GM12878 (cell line): ENCODE data around the gene IL6R. TPM values are rescaled to one million over a fixed set of nuclear protein-coding genes. Genes with fewer than 3 reads are reported as not detected.

Source experiments
- BCL11A ChIP-seq: IDR thresholded peaks from 2 replicates; pipeline ENCODE4 v1.6.1; 2011; ENCODE audit warnings: low read depth, low read length
- BCL3 ChIP-seq: IDR thresholded peaks from 2 replicates; pipeline ENCODE4 v1.6.1; 2011; ENCODE audit warnings: borderline replicate concordance, low read depth, mild to moderate bottlenecking, moderate library complexity, low read length; ENCODE audit not compliant: insufficient read depth, poor library complexity, severe bottlenecking
- CHD1 ChIP-seq: IDR thresholded peaks from 2 replicates; pipeline ENCODE4 v1.6.1; 2012; ENCODE audit warnings: low read depth, low read length, improper control_type of control experiment
- GABPA ChIP-seq: IDR thresholded peaks from 2 replicates; pipeline ENCODE4 v1.6.1; 2014; ENCODE audit warnings: antibody characterized with exemption, low read depth, mild to moderate bottlenecking, inconsistent platforms
- GATAD2B ChIP-seq: fragments of 450-650 bp; conservative IDR thresholded peaks from 2 replicates; pipeline ENCODE4 v1.6.1; 2017; ENCODE audit warnings: low read depth, mild to moderate bottlenecking, moderate library complexity
- HDGF ChIP-seq: fragments of 450-650 bp; IDR thresholded peaks from 2 replicates; pipeline ENCODE4 v1.6.1; 2016; ENCODE audit warnings: antibody characterized with exemption
- IRF3 ChIP-seq: fragments of 450-650 bp; IDR thresholded peaks from 2 replicates; pipeline ENCODE4 v1.6.1; 2014; ENCODE audit warnings: mild to moderate bottlenecking
- NFXL1 ChIP-seq: fragments of 450-650 bp; IDR thresholded peaks from 2 replicates; pipeline ENCODE4 v1.6.1; 2017; ENCODE audit warnings: antibody characterized with exemption, mild to moderate bottlenecking, borderline replicate concordance
- NFYB ChIP-seq: IDR thresholded peaks from 2 replicates; pipeline ENCODE4 v1.6.1; 2011; ENCODE audit warnings: low read depth, mild to moderate bottlenecking, low read length, improper control_type of control experiment, moderate library complexity; ENCODE audit not compliant: insufficient read depth
- NKRF ChIP-seq: fragments of 450-650 bp; conservative IDR thresholded peaks from 2 replicates; pipeline ENCODE4 v1.6.1; 2017; ENCODE audit warnings: mild to moderate bottlenecking, moderate library complexity
- NR2C1 ChIP-seq: fragments of 450-650 bp; IDR thresholded peaks from 2 replicates; pipeline ENCODE4 v1.6.1; 2017; ENCODE audit warnings: antibody characterized with exemption, mild to moderate bottlenecking, moderate library complexity
- POLR2A ChIP-seq: IDR thresholded peaks from 2 replicates; pipeline ENCODE4 v1.6.1; 2011; ENCODE audit warnings: low read depth, mild to moderate bottlenecking, low read length
- RAD51 ChIP-seq: fragments of 450-650 bp; IDR thresholded peaks from 2 replicates; pipeline ENCODE4 v1.6.1; 2016; ENCODE audit warnings: moderate library complexity, mild to moderate bottlenecking, inconsistent platforms
- RUNX3 ChIP-seq: IDR thresholded peaks from 2 replicates; pipeline ENCODE4 v1.6.1; 2012; ENCODE audit warnings: low read length, inconsistent platforms
- SIN3A ChIP-seq: IDR thresholded peaks from 2 replicates; pipeline ENCODE4 v1.6.1; 2012; ENCODE audit warnings: low read depth, low read length, improper control_type of control experiment
- SIX5 ChIP-seq: IDR thresholded peaks from 2 replicates; pipeline ENCODE4 v1.6.1; 2011; ENCODE audit warnings: mild to moderate bottlenecking, low read depth, low read length, moderate library complexity; ENCODE audit not compliant: severe bottlenecking
- SKIL ChIP-seq: fragments of 450-650 bp; IDR thresholded peaks from 2 replicates; pipeline ENCODE4 v1.6.1; 2017; ENCODE audit warnings: mild to moderate bottlenecking, low read depth, inconsistent platforms; ENCODE audit not compliant: poor library complexity, severe bottlenecking
- SMC3 ChIP-seq: IDR thresholded peaks from 2 replicates; pipeline ENCODE4 v1.6.1; 2011; ENCODE audit warnings: low read length, improper control_type of control experiment, borderline replicate concordance
- SUZ12 ChIP-seq: fragments of 200-600 bp; sonication (generic); IDR thresholded peaks from one replicate; pipeline ENCODE4 v1.6.1; 2018; ENCODE audit warnings: antibody characterized with exemption, mild to moderate bottlenecking; ENCODE audit not compliant: unreplicated experiment
- TARDBP ChIP-seq: IDR thresholded peaks from 2 replicates; pipeline ENCODE4 v1.6.1; 2016; ENCODE audit warnings: borderline replicate concordance
- WRNIP1 ChIP-seq: IDR thresholded peaks from 2 replicates; pipeline ENCODE4 v1.6.1; 2011; ENCODE audit warnings: low read depth, low read length, improper control_type of control experiment, borderline replicate concordance
- ZNF217 ChIP-seq: fragments of 450-650 bp; IDR thresholded peaks from 2 replicates; pipeline ENCODE4 v1.6.1; 2017; ENCODE audit warnings: antibody characterized with exemption, mild to moderate bottlenecking
- polyA plus RNA-seq, 11 experiments: library from polyadenylated mRNA; depleted of rRNA in 4 of 11; unstranded in 6 of 11; stranded (reverse) in 5 of 11; fragments of >200 nt; fragmentation: Nextera tagmentation in 4 of 11; fragmentation: Illumina TruSeq in 1 of 11; extraction: Ambion mirVana in 4 of 11; extraction: Trizol in 1 of 11; gene quantifications; 1 replicate in 1 of 11; 2 replicates in 10 of 11; pipeline versions ENCODE4 v1.2.1 to v1.2.3, GENCODE V29; 2011 to 2016; ENCODE audit warnings: inconsistent platforms in 2 of 11, missing spikeins in 2 of 11, low read depth in 1 of 11
- total RNA-seq, 4 experiments: library from RNA; depleted of rRNA in 3 of 4; stranded (reverse); fragments of >200 nt in 3 of 4; fragmentation: Illumina TruSeq in 1 of 4; extraction: Trizol in 1 of 4; gene quantifications; 2 replicates each; pipeline versions ENCODE4 v1.2.1 to v1.2.3, GENCODE V29; 2013 to 2021
- TF ChIP-seq, protein P1 (sequence below): fragments of 150-350 bp; IDR thresholded peaks from 2 replicates; pipeline ENCODE4 v1.6.1; 2014; ENCODE audit warnings: mild to moderate bottlenecking, low read depth, low read length

IL6R gene
- total and polyA plus RNA-seq, 10 of the 15 experiments (the other 5 are each of a cell fraction or from before 2014, with no cell fraction given) = 1.9 to 43.4 (median 17.5) TPM

DNA sequence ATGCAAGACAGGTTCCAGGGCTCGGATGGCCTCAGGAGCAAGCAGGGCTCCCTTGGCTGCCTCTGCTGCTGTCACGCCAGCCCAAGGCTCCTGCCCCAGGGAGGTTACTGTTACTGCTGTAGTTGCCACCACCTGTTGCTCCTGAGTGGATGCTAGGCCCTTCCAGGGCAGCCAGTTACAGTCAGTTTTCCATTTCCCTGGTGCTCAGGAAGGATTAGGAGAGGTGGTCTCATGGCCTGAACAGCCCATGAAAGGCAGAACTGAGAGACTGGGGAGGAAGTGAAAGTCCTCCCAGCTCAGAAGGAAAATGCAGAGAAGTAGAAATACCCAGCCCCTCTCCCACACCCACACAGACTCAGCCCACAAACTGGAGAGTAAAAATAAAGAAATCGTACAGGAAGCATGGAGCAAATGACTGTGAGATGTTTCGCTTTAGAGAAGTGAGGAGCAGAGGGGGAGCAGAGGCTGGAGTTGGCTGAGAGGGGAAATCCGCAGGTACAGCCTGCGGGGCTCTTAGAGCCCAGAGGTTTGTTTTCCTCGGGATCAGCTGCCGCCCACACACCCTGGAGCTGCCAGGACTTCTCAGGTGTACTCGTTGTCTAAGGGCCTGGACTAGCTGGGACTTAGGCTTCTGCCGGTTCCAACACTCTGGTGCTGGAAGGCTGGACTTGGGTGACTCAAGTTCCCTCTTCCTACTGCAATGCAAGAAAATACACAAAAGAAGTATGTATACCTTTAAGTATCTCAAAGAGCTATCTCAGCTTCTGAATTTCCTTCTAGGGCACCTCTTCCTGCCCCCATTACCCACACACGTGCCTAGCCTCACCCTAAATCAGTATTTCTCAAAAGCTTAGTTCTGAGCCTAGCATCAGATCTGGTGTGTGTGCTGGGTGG is 2.3 kb downstream of the IL6R start (continued):
- TF ChIP-seq NKRF (peak; percentile 13; the same call in 1 of the 2 replicates), SKIL (peak; percentile 84), CHD1 (no peak), RUNX3 (peak; percentile 98), SMC3 (no peak), NR2C1 (no peak), WRNIP1 (0 out of 2 replicates have a peak, but pooled peaks have one; percentile 41), ZNF217 (peak; percentile 84), GABPA (no peak), NFXL1 (no peak), NFYB (no peak), GATAD2B (peak; percentile 95), BCL11A (peak; percentile 94), POLR2A (no peak), SUZ12 (no peak), BCL3 (peak; percentile 98), TARDBP (no peak), HDGF (peak; percentile 88), SIN3A (no peak), RAD51 (no peak), IRF3 (no peak), SIX5 (no peak)
- TF ChIP-seq, protein P1, sequence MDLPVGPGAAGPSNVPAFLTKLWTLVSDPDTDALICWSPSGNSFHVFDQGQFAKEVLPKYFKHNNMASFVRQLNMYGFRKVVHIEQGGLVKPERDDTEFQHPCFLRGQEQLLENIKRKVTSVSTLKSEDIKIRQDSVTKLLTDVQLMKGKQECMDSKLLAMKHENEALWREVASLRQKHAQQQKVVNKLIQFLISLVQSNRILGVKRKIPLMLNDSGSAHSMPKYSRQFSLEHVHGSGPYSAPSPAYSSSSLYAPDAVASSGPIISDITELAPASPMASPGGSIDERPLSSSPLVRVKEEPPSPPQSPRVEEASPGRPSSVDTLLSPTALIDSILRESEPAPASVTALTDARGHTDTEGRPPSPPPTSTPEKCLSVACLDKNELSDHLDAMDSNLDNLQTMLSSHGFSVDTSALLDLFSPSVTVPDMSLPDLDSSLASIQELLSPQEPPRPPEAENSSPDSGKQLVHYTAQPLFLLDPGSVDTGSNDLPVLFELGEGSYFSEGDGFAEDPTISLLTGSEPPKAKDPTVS = no peak
